Erythroblast (primary cell): ENCODE results near the gene LEUTX.
"Not testable (repeated sequence)": the region's sequence is repeated elsewhere in the genome, so short reads cannot be mapped to it uniquely, and the experiment has no call there.

Experiments
- DNase-seq, 2 experiments: peaks; one replicate each; lab custom pipeline; 2025; lab: John Stamatoyannopoulos, UW
- GATA1 ChIP-seq: IDR thresholded peaks from 2 replicates; pipeline ENCODE4 v1.6.1; 2011; ENCODE audit warnings: low read depth, mild to moderate bottlenecking, control low read depth, low read length, moderate library complexity
- POLR2A ChIP-seq: IDR thresholded peaks from 2 replicates; pipeline ENCODE4 v1.6.1; 2011; ENCODE audit warnings: mild to moderate bottlenecking, low read length

The LEUTX gene

GRCh38 chr19:39754971-39755370 lies 23.7 kb upstream of the LEUTX start:
- no peak for DNase-seq
- TF ChIP-seq GATA1 (no peak), POLR2A (no peak)

DNA sequence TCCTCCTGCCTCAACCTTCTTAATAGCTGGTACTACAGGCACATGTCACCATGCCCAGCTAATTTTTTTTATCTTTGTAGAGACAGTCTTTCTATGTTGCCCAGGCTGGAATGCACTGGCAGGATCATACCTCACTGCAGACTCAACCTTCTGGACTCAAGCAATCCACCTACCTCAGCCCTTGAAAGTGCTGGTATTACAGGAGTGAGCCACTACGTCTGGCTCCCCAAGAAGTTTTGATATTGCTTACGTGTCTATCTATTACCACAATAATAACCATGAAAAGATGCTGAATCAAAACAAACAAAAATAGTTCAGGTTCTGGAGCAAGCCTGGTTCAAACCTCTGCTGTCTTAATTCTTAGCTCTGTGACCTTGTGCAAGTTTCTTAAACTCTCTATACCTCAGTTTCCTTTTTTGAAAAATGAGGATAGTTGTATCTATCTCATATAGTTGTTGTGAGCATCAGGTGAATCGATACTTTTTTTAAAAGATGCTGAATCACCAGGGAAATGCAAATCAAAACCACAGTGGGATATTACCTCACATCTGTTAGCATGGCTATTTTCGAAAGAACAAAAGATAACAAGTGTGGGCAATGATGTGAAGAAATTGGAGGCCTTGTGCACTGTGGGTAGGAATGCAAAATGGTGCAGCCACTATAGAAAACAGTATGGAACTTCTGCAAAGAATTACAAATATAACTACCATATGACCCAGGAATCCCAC lies 19.0 kb upstream of the LEUTX start:
- TF ChIP-seq POLR2A (no peak), GATA1 (no peak)

GRCh38 chr19:39761851-39762250 lies 16.8 kb upstream of the LEUTX start:
- DNase-seq, result not testable (repeated sequence)

More for the DNA sequence above, 19.0 kb upstream of the LEUTX start:
- DNase-seq, result no peak

DNA sequence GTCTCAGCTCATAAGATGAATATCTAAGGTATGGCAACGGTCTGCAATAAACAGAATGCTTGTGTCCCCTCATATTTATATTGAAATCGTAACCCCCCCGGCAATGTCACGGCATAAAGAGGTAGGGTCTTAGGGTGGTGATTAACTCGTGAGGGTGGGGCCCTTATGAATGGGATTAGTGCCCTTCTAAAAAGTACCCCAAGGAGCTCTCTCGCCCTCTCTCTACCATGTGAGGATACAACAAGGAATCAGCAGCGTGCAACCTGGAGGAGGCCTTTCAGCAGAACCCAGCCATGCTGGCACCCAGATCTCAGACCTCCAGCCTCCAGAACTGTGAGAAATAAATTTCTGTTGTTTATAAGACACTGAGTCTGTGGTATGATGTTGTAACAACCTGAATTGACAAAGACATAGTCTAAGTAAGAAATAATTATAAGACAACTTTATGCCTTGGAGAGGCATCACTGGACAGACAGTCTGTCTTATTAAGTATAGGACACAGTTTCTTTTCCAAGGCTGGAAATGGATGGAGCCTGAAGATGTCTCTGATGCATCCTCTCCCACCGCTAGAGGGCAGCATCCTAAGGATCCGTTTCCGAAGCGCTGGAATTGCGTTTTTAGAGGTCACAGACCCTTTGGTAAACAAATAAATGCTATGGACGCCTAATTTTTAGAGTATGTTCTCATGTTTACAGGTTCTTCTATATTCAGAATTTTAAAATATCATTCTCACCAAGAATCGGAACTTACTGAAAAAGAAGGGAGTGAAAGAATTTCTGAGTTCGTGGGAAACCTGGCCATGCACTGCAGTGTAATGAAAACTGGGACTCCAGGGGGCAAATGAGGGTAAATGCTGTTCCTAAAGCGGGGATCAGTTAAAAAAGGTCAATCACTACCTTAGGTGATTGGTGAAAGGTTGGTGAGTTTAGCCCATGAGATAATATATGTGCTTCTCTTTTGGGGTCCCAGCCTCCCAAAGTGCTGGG lies 13.3 kb upstream of the LEUTX start:
- no peak for TF ChIP-seq POLR2A
- TF ChIP-seq GATA1, result no peak
- peak; percentile 25 to 67 for DNase-seq

- TF ChIP-seq POLR2A, result no peak
- TF ChIP-seq GATA1, result no peak
- DNase-seq, result no peak
These were observed 10.3 kb upstream of the LEUTX start for GRCh38 chr19:39768334-39768733.

DNA sequence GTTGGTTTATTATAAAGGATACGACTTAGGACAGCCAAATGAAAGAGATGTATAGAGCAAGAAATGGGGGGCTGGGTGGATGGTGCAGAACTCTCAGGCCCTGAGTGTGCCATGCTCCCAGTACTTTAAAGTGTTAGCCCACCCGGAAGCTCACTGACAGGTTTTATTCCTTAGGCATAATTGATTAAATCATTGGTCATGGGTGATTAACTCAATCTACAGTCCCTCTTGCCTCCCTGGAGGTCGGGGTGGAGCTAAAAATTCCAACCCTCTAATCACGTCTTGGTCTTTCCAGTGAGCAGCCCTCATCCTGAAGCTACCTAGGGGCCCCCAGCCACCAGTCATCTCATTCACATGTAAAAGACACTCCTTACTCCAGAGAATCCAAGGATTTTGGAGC lies 9.9 kb upstream of the LEUTX start:
- TF ChIP-seq POLR2A (no peak), GATA1 (no peak)
- DNase-seq, result no peak

- TF ChIP-seq POLR2A (no peak), GATA1 (no peak)
- no peak for DNase-seq
These were observed 2.2 kb downstream of the LEUTX start for GRCh38 chr19:39780894-39781293.

GRCh38 chr19:39788244-39788643 lies 9.6 kb downstream of the LEUTX start:
- no peak for TF ChIP-seq GATA1
- no peak for TF ChIP-seq POLR2A
- no peak for DNase-seq

DNA sequence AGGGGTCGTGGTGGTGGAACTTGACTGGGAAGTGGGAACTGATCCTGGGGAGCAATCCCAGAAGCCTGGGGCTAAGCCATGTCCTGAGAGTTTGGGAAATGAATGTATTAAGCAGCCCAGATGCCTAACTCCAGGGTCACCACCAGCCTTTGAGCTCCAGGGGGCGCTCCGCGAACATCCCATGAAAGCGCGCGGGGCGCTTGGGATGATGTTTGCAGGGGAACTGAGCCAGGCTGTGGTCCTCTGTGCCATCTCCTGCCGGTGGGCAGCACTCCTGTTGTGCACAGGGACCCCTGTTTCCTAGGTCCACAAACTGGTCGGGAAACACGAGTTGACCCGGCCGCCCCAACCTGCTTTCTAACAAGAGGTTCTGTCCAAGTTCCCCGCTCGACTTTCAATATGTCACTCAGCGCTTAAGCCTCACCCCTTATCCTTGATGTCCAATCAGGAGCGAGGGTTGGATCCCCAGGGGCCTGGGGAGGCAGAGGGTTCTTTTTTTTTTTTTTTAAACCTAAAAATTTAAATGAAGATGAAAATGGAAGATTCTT lies 14.4 kb downstream of the LEUTX start:
- no peak for TF ChIP-seq POLR2A
- no peak for TF ChIP-seq GATA1
- DNase-seq, result peak; percentile 72 to 84

- no peak for DNase-seq
These were observed 16.3 kb downstream of the LEUTX start for GRCh38 chr19:39795001-39795400.

DNA sequence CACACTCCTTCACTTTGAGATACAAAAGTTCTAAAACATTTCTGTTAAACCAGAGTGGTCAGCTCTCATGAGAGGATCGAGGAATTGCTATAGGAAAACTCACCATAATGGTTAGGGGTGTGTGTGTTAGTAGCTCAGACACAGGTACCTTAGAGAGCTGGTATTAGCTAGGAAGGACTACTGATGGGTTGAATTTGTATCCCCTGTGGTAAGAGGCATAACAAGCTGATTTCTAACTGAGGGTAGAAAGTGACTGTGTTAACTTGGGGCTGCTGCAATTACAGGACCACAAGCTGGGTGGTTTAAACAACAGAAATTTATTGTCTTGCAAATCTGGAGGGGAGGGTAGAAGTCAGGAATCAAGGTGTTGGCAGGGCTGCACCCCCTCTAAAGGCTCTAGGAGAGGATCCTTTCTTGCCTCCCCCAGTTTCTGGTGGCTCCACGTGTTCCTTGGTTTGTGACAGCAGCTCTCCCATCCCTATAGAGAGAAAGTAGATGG lies 17.4 kb downstream of the LEUTX start:
- DNase-seq, result no peak
- TF ChIP-seq POLR2A (no peak), GATA1 (no peak)

More at GRCh38 chr19:39795001-39795400, 16.3 kb downstream of the LEUTX start:
- TF ChIP-seq POLR2A (no peak), GATA1 (no peak)

GRCh38 chr19:39797083-39797482 lies 18.4 kb downstream of the LEUTX start:
- no peak for TF ChIP-seq POLR2A
- no peak for TF ChIP-seq GATA1
- no peak for DNase-seq

- TF ChIP-seq GATA1, result no peak
- no peak for TF ChIP-seq POLR2A
- no peak for DNase-seq
These were observed 24.3 kb downstream of the LEUTX start for GRCh38 chr19:39802958-39803357.

DNA sequence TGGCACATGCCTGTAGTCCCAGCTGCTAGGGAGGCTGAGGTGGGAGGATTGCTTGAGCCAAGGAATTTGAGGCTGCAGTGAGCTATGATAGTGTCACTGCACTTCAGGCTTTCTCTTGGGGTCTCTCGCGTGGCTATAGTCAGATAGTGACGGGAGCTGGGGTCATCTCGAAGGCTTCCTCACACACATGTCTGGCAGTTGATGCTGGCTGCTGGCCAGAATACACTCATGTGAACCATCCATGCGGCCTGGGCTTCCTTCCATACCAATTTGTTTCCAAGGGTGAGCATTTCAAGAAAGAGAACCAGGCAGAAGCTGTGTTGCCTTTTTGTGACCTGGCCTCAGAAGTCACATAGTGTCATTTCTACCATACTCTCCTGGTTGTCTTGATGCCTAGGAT lies 26.4 kb downstream of the LEUTX start:
- TF ChIP-seq POLR2A (no peak), GATA1 (no peak)
- no peak for DNase-seq
